ENCODE measurements around the gene CACNB2.
"Not testable (repeated sequence)": the region's sequence is repeated elsewhere in the genome, so short reads cannot be mapped to it uniquely, and the experiment has no call there.

The CACNB2 gene

GRCh38 chr10:18149196-18149800, 9.1 kb downstream of the CACNB2 start:
- DNase-seq: no peak

- no peak for DNase-seq
Observed at GRCh38 chr10:18151356-18151890, 11.2 kb downstream of the CACNB2 start.

- not testable (repeated sequence) for DNase-seq
Observed at GRCh38 chr10:18153381-18153780, 13.2 kb downstream of the CACNB2 start.

- DNase-seq: no peak
Observed at GRCh38 chr10:18155321-18155720, 15.1 kb downstream of the CACNB2 start.

GRCh38 chr10:18156797-18157196, 16.6 kb downstream of the CACNB2 start:
- not testable (repeated sequence) for DNase-seq

GRCh38 chr10:18157881-18158280, 17.7 kb downstream of the CACNB2 start:
- no peak for DNase-seq

GRCh38 chr10:18158773-18159265, 18.6 kb downstream of the CACNB2 start:
- DNase-seq: no peak

- no peak for DNase-seq
Observed at GRCh38 chr10:18159557-18159956, 19.3 kb downstream of the CACNB2 start.

- no peak for DNase-seq
Observed at GRCh38 chr10:18162021-18162627, 21.9 kb downstream of the CACNB2 start.

- DNase-seq: no peak
Observed at GRCh38 chr10:18164093-18164492, 23.9 kb downstream of the CACNB2 start.

GRCh38 chr10:18164748-18165361, 24.6 kb downstream of the CACNB2 start:
- no peak for DNase-seq

GRCh38 chr10:18178854-18179483, 38.7 kb downstream of the CACNB2 start:
- no peak for DNase-seq

- no peak for DNase-seq
Observed at GRCh38 chr10:18179891-18180290, 39.7 kb downstream of the CACNB2 start.

- DNase-seq: not testable (repeated sequence)
Observed at GRCh38 chr10:18181382-18181781, 41.2 kb downstream of the CACNB2 start.

- no peak for DNase-seq
Observed at GRCh38 chr10:18185621-18186020, 45.4 kb downstream of the CACNB2 start.

- no peak for DNase-seq
Observed at GRCh38 chr10:18190840-18191239, 50.6 kb downstream of the CACNB2 start.

- DNase-seq: no peak
Observed at GRCh38 chr10:18194634-18195033, 54.4 kb downstream of the CACNB2 start.

- no peak for DNase-seq
Observed at GRCh38 chr10:18195060-18195799, 55.0 kb downstream of the CACNB2 start.

- DNase-seq: no peak
Observed at GRCh38 chr10:18196806-18197550, 56.8 kb downstream of the CACNB2 start.

- no peak for DNase-seq
Observed at GRCh38 chr10:18197706-18198105, 57.5 kb downstream of the CACNB2 start.

GRCh38 chr10:18201877-18202276, 61.7 kb downstream of the CACNB2 start:
- no peak for DNase-seq
